ENCODE results near the gene TOP2B.

Gene TOP2B

DNA sequence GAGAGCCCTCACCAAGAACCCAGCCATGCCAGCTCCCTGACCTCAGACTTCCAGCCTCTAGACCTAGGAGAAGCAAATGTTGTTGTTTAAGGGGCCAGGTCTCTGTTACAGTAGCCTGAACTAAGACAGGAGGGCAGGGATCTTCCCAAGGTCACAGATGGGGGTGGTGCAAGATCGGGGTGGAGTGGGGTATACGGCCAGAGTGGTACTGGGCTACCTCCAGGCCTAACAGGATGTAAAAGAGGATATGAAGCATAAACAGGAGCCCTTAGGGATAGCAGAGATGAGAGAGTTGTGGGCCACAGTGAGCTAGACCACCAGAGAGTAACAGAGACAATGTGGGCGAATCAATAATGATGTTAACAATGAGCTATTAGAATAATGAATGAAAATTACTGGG lies 82.9 kb downstream of the TOP2B start:
- DNase-seq: no peak

DNA sequence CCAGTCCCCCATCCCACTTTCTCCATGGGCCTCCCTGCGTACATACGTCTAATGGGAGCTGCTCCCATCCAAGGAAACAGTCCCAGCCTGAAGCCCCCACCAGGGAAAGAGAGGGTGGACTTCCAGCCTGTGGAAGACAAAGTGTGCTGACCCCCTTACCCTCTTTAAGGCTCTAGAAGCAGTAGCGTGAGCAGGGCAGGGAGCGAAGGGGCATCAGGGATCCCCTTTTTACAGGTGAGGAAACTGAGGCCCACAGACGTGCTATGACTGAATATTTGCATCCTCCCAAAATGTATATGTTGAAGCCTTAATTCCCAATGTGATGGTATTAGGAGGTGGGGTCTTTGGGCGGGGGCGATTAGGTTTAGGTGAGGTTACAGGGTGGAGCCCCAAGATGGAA lies 83.4 kb downstream of the TOP2B start:
- DNase-seq: no peak

DNA sequence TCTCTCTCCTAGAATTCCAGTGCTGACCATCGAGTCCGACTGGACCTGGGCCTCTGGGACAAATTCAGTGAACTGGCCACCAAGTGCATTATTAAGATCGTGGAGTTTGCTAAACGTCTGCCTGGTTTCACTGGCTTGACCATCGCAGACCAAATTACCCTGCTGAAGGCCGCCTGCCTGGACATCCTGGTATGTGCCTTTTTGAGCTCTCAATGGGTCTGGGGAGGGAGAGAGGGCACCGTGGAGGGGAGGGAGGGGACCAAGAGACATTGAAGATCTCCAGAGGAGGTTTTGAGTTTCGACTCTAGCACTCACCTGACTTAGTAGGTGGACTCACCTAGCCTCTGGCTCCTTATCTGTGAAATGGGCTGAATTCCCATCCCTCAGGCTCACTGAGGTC lies 84.2 kb downstream of the TOP2B start:
- no peak for DNase-seq

DNA sequence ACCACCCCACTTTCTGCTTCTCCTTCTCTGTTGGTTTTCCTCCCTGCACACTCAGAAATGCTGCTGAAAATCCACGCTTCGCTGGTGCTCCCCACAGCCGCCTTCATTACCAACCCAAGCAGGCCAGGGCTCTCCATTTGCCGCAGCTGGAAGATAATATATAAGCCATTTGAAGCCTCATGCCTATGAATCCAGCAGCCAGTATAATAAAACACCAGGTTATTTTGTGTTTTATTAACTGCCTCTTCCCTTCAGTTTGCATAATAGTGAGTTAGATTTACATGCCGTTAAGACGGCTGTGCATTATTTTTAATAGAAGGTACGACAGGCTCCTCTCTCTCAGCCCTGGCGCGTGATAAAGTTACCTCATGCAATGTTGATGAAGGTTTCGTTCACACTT lies 86.6 kb downstream of the TOP2B start:
- no peak for DNase-seq

DNA sequence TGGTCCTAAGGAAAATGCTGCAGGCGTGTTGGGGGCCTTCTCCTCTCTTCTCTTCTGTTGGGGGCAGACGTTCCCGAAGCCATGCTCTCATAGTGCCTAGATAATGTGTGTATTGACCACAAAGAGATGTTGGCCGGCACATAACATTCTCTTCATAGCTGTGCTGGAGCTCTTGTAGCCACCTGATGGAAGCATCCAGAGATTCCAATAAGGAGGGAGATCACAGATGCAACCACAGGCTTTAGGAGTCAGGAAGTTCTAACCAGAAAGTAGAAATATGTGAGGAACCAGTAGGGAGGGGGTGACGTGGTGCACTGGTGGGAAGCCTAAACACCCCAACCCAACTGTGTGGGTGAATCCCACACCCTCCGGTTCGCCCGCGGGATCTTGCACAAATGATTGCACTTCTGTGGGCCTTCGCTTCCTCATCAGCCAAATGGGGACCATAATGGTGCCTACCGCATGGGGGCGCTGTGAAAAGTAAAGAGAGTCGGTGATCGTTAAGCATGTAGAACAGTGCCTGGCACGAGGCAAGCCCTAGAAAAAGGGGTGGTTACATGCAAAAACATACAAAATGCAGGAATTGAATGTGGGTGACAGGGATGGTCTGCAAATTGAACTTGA lies 87.8 kb downstream of the TOP2B start:
- no peak for DNase-seq

DNA sequence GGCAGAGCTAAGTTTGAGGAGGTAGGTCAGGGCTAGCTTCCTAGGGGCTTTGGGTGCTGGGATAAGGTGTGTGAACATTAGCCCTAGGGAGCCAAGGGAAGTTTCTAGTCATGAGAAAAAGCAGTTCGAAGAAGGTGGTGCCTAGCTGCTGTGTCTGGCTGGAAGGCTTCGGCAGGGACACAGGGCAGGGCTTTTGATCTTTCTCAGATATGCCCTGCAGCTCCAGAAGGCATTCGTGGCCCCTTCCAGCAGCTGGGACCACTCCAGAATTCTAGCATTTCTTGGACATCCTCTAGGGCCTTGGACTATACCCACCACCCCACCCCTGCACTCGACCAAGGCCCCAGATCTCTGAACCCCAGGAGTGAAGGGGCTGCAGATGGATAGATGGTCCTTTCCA lies 88.6 kb downstream of the TOP2B start:
- DNase-seq: no peak

DNA sequence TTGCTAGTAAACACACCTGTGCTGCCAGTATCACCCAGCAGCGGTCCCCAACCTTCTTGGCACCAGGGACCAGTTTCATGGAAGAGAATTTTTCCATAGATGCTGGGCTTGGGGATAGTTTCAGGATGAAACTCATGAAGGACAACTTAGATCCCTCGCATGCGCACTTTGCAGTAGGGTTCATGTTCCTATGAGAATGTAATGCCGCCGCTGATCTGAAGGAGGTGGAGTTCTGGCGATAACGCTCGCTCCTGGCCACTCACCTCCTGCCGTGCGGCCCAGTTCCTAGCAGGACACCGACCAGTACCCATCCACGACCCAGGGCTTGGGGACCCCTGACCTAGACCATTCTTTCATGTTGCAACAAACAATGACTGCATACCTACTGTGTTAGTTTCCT lies 89.7 kb downstream of the TOP2B start:
- DNase-seq: no peak

DNA sequence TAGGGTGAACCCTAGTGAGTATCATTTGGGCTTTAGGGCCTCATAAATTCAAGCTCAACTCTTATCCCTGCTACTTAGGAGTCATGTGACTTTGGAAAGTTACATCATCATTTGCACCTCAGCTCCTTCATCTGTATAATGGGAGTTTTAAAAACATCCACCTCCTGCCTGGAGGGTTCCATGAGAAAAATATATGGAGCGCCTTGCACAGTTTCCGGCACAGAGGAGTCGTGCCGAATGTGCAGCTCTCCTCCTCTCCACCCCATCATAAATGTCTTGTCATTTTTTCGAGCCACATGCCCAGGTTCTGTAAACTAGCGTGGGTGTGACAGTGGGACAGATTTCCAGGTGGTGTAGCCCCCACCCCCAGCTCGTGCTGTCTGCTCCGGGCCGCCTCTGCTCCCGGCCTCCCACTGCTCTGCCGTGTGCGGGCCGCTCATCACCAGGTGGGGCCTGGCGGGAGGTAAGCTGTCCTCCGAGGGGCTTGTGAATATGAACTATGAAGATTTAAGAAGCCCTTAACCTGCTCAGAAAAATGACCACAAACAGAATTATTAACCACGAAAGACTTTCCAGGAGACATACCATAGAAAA lies 90.4 kb downstream of the TOP2B start:
- DNase-seq: no peak

DNA sequence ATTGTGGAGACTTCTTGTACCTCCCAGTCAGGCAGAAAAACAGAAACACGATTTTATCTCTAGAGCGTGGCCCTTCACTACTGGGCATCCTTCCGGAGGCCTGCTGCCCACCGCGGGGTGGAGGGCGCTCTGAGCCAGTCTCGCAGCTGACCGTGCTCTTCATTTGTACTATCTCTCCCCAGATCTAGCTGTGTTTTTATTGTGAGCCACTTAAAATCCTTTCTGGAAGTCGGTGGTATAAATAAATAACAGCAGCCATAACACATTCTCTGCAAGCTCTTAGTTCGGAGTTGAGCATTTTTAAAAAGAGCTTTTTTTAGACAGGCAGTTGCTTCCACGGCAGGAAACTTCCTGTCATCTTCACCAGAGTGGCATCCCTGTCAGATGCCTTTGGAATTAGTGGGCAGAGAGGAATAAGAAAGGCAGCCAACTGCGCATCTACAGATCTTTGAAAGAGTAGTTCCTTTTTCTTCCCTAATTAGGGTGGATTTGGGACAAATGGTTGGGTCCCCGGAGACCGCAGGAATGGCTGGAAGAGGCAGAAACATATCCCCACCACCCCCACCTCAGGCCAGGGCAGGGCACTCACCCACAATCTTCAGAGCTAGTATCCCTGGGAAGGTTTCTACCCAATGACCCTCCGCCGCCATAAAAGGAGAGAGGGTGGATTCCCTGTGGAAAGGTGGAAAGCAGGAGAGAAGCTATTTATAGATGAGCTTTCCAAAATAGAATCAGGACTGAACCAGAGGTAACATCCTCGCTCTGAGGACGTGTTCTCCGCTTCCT lies 91.1 kb downstream of the TOP2B start:
- no peak for DNase-seq

DNA sequence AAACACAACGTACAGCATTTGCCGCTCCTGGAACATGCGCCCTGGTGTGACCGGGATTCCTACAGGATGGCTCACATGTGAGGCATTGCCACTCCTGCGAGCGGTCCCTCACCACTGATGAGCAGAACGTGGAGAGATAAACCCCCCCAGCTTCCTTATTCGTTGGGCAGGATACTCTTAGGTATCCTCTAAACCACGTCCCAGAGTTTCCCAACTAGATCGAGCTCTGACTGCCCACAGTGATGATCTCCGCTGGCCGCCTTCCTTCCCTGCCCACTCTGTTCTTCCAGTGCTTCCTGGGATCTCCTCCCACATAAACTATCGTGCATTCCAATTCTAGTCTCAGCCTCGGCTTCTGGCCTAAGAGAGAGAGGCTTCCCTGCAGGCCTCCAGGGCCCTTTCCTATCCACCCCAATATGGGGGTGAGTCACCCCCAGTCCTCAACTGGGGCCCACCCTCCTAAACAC lies 91.8 kb downstream of the TOP2B start:
- no peak for DNase-seq

DNA sequence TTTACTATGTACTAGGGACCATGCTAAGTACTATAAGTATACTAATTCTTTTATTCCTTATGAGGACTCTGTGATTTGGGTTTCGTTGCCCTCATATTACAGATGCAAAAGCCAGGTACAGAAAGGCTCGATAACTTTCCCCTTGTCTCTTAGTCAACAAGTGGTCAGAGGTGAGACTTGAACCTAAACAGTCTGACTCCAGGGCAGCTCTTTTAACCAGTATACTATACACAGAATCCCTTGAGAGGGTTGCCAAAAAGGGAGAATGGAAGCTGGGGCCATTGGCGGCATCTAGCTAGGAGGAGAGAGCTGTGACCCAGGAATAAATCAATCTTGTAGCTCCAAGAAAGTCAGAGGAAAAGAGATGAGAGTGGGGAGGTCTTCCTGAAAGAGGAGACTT lies 92.4 kb downstream of the TOP2B start:
- no peak for DNase-seq

DNA sequence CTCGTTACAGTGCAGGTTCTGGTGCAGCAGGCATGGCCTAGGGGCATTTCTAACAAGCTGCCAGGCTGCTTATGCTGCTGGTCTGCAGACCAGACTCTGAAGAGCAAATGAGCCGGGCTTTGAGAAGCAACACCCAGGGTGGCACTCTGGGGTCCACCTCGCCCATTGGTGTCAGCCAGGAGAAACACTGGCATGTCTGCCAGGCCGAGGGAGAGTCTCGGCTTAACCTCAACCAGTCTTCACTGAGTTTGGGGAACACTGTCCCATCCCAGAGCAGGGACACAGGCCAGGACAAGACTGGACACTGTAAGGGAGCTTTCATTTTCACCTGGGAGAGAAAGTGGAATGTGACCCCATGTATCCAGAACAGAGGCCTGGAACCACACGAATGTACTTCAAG lies 93.4 kb downstream of the TOP2B start:
- DNase-seq: no peak

DNA sequence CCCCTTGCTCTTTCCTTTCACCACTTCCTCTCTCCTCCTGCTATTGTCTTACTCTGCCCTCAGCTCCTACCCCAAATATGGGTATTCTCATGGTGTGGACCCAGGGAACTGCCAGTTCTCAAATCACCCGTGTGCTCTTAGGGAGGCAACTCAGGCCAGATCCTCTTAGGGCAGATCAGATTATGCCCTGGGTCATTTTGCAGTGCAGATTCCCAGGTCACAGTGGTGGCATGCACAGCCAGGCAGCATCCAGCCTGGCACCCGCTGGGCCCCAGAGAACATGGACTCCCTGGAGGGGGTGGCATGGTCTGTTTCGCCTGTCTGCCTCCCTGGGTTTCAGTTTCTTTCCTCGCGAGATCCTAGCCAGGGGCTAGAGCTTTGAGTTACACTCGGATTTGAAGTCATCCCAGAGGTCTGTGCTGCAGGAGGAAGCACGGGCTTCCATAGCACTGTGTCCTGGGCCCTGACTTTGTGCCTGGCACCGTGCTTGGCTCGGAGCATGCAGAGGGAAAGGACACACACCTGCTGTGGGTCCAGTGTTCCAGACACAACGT lies 96.1 kb downstream of the TOP2B start:
- DNase-seq: no peak

DNA sequence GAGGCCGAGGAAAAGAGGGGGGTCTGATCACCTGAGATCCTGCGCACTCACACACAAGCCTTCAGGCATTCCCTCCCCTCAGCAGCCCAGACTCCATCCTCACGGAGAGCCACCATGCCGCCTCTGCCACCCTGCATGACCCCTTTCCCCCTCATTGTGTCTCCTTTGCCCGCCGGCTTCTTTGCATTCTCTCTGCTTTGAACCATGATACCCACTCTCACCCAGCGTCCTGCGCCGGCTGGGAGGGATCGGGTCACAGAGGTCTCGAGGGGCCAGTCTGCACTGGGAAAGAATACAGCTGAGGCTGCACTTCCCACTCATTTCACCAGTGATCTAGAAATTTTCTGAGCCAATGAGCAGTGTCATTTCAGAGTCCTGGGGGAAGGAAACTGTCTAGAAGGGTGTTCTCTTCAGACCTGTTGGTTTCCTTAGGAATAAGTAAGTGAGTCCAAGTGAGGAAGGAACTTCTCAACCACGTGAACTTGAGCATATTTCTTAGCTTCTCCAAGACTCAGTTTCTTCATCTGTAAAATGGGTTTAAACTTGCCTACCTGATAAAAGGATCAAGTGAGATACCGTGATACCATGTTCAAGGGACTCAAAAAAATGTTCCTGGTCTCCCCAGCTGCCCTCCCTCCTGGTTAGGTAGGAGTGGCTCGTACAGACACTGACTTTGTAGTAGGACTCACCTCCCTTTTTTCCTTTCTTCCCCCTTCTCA lies 96.7 kb downstream of the TOP2B start:
- DNase-seq: no peak

DNA sequence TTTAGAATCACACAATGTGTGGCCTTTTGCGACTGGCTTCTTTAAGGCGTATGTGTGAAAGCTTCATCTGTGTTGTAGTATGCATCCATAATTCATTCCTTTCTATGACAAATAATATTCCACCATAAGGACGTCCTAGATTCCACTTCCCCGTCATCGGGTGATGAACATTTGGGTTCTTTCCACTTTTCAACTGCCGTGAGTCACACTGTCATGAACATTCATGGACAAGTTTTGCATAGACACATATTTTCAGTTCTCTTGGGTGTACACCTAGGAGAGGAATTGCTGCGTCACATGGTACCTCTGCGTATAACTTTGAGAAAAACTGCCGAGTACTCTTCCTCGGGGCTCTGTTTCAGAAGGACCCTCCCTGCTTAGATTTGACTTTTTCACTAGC lies 97.3 kb downstream of the TOP2B start:
- DNase-seq: no peak

DNA sequence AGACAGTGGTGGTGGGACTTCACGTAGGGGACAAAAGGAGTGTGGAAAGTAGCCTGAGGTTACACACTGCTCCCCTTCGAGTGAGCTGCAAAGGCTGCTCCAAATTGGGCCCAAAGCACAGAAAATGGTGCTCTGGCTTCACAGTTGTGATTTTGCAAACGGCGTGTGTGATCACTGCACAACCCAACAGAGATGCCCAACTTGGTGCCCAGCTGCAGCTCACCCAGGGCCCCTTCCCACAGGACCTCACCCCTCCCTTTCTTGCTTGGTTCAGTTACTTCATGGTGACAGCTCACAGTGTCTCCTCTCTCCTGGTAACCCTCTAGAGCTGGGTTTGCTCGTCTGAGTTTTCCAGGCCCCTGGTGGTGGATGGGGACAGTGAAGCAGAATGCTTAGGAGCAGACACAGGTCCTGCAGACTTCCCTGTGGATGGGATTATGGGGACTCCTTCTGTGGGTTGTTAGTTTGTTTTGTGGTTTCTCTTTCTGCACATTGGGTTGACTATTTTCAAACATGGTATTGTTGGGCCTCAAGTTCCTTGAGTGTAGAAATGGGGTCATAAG lies 98.3 kb downstream of the TOP2B start:
- DNase-seq: no peak

DNA sequence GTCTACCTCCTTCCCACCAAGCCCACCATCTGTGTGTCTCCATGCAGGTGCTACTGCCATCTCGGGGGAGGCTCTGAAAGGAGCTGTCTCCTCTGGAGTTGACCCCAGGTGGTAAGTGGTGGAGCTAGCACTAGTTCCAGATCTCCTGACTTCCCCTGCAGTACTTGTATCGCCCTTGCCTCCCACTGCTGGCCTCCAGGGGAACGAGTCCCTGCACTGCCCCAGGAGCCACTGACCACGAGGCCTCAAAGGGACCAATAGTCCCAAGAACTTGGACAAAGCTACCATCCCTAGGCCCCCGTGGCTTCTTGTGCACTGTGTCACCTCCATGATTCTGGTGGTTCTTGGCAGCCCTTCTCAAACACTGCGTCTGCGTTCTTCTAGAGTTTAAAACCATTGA lies 98.9 kb downstream of the TOP2B start:
- no peak for DNase-seq

DNA sequence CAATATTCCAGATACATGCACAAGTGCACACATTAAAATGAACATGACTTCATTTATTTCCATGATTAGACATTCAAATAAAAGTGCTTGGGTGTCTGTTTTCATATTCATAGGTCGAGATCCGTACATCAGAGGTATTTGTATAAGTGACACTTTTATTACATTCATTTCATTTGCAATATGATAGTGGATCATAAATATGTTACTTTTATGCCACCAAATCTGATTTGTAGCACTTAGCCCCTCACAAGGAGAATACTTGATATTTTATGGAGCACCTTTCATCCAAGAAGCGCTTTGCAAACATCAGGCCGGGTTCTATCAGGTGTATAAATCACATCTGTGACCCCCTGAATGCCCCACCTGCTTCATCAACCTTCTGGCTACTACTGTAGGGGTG lies 100.6 kb downstream of the TOP2B start:
- no peak for DNase-seq

DNA sequence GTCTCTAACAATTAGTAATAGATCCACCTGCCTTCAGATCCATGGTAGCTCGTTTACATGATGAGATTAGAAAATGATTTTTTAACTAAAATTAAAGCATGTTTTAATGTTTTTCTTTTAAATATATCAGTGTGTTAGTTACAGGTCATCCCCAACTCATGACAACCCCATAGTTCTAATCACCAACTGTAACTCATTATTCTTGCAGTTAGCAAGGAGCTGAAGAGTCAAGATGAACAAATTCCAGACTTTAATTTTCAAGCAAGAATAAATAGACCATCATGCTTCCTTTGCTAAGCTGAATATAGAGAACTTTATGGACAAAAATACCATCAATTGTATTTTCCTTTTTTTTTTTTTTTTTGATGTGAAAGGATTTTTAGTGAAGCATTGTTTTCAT lies 101.1 kb downstream of the TOP2B start:
- no peak for DNase-seq

DNA sequence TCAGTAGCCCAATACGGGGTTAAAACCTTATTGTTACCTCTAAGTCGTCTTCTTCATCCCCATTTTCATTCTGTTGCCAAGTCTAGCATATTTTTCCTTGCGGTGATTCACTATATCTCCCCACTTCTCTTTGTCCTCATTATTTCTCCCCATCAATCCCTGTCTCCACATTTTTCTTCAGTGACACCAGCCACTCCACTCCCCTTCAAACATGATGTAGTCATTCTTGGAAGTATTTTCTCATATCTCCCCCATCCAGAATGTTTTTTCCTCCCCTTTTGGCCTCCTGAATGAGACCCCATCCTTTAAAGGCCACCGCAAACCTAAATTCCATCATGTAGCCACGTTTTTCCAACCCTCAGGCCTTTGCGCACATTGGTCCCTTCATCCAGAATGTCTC lies 105.9 kb downstream of the TOP2B start:
- DNase-seq: no peak

DNA sequence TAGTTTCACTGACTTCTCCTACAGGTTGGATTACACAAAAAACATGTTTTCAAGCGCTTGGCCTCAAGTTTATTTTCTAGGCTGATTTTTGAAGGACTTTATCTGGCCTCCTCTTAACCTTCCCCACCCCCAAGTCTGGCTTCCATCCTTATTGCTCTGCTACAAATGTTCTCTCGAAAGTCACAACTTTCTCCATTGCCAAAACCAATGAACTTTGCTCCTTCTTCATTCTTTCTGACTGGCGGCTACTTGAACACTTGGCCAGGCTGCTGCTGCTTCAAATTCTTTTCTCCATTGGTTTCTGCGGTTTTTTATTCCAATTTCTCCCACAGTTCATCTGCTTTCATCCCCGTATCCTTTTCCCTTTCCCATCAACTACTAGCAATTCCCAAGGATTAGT lies 106.6 kb downstream of the TOP2B start:
- DNase-seq: no peak

DNA sequence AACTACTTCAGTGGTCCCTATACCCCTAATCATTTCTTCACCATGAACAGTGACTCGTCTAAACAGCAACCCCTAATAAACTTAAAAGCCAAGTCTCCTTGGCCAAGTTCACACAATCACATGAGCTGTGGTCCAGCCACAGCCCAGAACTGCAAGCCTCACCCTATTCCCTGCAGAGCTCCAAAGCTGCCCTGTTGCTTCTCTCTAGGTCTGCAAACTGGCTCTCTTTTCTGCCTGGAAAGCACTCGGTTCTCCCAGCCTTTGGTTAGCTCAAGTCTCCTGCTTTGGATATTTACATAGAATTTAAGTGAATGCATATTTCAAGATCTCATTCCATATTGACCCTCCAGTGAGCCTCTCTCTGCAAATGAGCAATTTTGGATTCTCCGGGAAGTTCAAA lies 107.0 kb downstream of the TOP2B start:
- no peak for DNase-seq

DNA sequence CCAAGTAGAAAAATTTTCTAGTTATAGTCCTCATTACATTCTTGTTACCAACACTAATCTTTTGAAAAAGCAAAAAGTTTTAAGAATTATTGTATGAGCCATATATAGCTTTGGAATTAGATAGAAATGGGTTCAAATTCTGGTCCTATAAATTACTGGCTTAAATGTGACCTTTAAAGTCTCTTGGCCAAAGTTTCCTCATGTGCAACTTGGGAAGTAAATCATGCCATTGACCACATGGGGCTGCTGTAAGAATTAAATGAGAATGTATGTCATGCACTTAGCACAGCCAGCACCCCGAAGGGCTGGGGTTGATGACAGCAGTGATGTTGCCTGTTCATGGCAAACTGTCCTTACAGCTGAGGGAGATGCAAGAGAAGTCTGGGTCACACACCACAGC lies 108.3 kb downstream of the TOP2B start:
- no peak for DNase-seq
